Neuronal stem cell (in vitro differentiated cells): Measurements from ENCODE around the gene ZCCHC7.

ENCODE experiments used
- DNase-seq: peaks from one replicate; pipeline ENCODE4 v3.0.0-alpha.2; 2013; ENCODE audit warnings: low spot score
- H2AFZ ChIP-seq: one replicate; pipeline ENCODE4 v1.6.1; 2013; ENCODE audit warnings: mild to moderate bottlenecking, low read length, inconsistent platforms
- H2AK5ac ChIP-seq: 2 replicates; pipeline ENCODE4 v1.6.1; 2013; ENCODE audit warnings: low read depth, mild to moderate bottlenecking, inconsistent platforms, low read length, moderate library complexity, mixed read lengths
- H2BK120ac ChIP-seq: 2 replicates; pipeline ENCODE4 v1.6.1; 2013; ENCODE audit warnings: low read depth, mild to moderate bottlenecking, inconsistent platforms, low read length, moderate library complexity, mixed read lengths
- H2BK12ac ChIP-seq: one replicate; pipeline ENCODE4 v1.6.1; 2013; ENCODE audit warnings: low read length, inconsistent platforms
- H2BK15ac ChIP-seq: 2 replicates; pipeline ENCODE4 v1.6.1; 2013; ENCODE audit warnings: mild to moderate bottlenecking, low read length, inconsistent platforms, mixed read lengths
- H2BK5ac ChIP-seq: one replicate; pipeline ENCODE4 v1.6.1; 2013; ENCODE audit warnings: inconsistent platforms, mild to moderate bottlenecking, low read length, moderate library complexity
- H3K14ac ChIP-seq: one replicate; pipeline ENCODE4 v1.6.1; 2013; ENCODE audit warnings: low read length, inconsistent platforms
- H3K18ac ChIP-seq: 2 replicates; pipeline ENCODE4 v1.6.1; 2013; ENCODE audit warnings: low read length, inconsistent platforms
- H3K23ac ChIP-seq: 2 replicates; pipeline ENCODE4 v1.6.1; 2013; ENCODE audit warnings: low read depth, mild to moderate bottlenecking, mixed read lengths, low read length, inconsistent platforms; ENCODE audit not compliant: poor library complexity
- H3K27ac ChIP-seq: replicated peaks from 3 replicates; pipeline ENCODE4 v1.5.1; 2013; ENCODE audit warnings: low read length, inconsistent platforms
- H3K27me3 ChIP-seq, 3 experiments: 2 replicates each; pipeline ENCODE4 v1.6.1; 2013; ENCODE audit warnings: low read length in 3 of 3, mild to moderate bottlenecking in 2 of 3, inconsistent platforms in 1 of 3, low read depth in 1 of 3, mixed read lengths in 1 of 3, moderate library complexity in 1 of 3; ENCODE audit not compliant: control insufficient read depth in 3 of 3, insufficient read depth in 3 of 3
- H3K36me3 ChIP-seq, 2 donors: replicated peaks in 1 of 2; 2 replicates each; pipeline ENCODE4 v1.6.1; 2013; ENCODE audit warnings: low read length in 2 of 2; ENCODE audit not compliant: control insufficient read depth in 2 of 2, insufficient read depth in 2 of 2
- H3K4ac ChIP-seq: 2 replicates; pipeline ENCODE4 v1.6.1; 2013; ENCODE audit warnings: inconsistent platforms, mild to moderate bottlenecking, low read length, moderate library complexity
- H3K4me1 ChIP-seq, 2 donors: 1 replicate in 1 of 2; 2 replicates in 1 of 2; pipeline ENCODE4 v1.6.1; 2013; ENCODE audit warnings: low read length in 2 of 2, low read depth in 1 of 2; ENCODE audit not compliant: control insufficient read depth in 2 of 2, insufficient read depth in 1 of 2
- H3K4me2 ChIP-seq: one replicate; pipeline ENCODE4 v1.6.1; 2013; ENCODE audit warnings: mild to moderate bottlenecking, low read length, inconsistent platforms; ENCODE audit not compliant: insufficient read depth, poor library complexity, severe bottlenecking
- H3K4me3 ChIP-seq, 2 donors: 2 replicates each; pipeline ENCODE4 v1.5.1; 2013; ENCODE audit warnings: low read length in 2 of 2, mild to moderate bottlenecking in 2 of 2, inconsistent platforms in 1 of 2, moderate library complexity in 1 of 2
- H3K79me1 ChIP-seq: one replicate; pipeline ENCODE4 v1.6.1; 2013; ENCODE audit warnings: low read depth, mild to moderate bottlenecking, inconsistent platforms, low read length, moderate library complexity
- H3K9ac ChIP-seq: one replicate; pipeline ENCODE4 v1.6.1; 2013; ENCODE audit warnings: mild to moderate bottlenecking, low read depth, low read length, inconsistent platforms; ENCODE audit not compliant: poor library complexity
- H3K9me3 ChIP-seq, 2 donors: replicated peaks in 1 of 2; 2 replicates each; pipeline versions ENCODE3 to v1.6.1; 2013; ENCODE audit warnings: low read length in 2 of 2, mild to moderate bottlenecking in 2 of 2, inconsistent platforms in 1 of 2, low read depth in 1 of 2, mixed read lengths in 1 of 2, moderate library complexity in 1 of 2; ENCODE audit not compliant: control insufficient read depth in 2 of 2, insufficient read depth in 1 of 2
- H4K8ac ChIP-seq: one replicate; pipeline ENCODE4 v1.6.1; 2013; ENCODE audit warnings: low read depth, mild to moderate bottlenecking, inconsistent platforms, low read length, moderate library complexity
- H4K91ac ChIP-seq: one replicate; pipeline ENCODE4 v1.6.1; 2013; ENCODE audit warnings: low read length, low read depth, mild to moderate bottlenecking, inconsistent platforms; ENCODE audit not compliant: poor library complexity
- WGBS, 2 donors: extraction: QIAGEN DNeasy Blood & Tissue Kit; methylation state at CpG; one replicate each; pipeline ENCODE4 v1.1.7; 2013; ENCODE audit warnings: missing lambda C conversion rate in 2 of 2, mixed read lengths in 1 of 2; ENCODE audit not compliant: insufficient read length in 2 of 2, insufficient replicate concordance in 1 of 2; ENCODE audit errors: extremely low coverage in 2 of 2; 5-methylcytosine and 5-hydroxymethylcytosine counted together

The ZCCHC7 gene

GRCh38 chr9:37097294-37097693, 23.1 kb upstream of the ZCCHC7 start:
- H3K9ac ChIP-seq: no peak overlapping the region
- no CpG with 5 or more reads among the region's 1 CpG for WGBS, 2 donors
- no peak overlapping the region for H3K14ac ChIP-seq
- H3K79me1 ChIP-seq: no peaks in the 10 kb centered on the region
- no peaks in the 10 kb centered on the region for H3K36me3 ChIP-seq
- no peak overlapping the region for H3K4me3 ChIP-seq
- no peaks in the 10 kb centered on the region for H3K9me3 ChIP-seq
- H3K4ac ChIP-seq: no peak overlapping the region
- no peak overlapping the region for H2BK12ac ChIP-seq
- H3K27me3 ChIP-seq: no peaks in the 10 kb centered on the region
- no peak overlapping the region for H2BK120ac ChIP-seq
- no peak overlapping the region for H2BK5ac ChIP-seq
- DNase-seq: no peak
- H2AFZ ChIP-seq: no peak overlapping the region
- H3K18ac ChIP-seq: no peak overlapping the region
- H3K23ac ChIP-seq: no peak overlapping the region
- no peaks in the 10 kb centered on the region for H3K4me1 ChIP-seq
- H2AK5ac ChIP-seq: no peak overlapping the region
- no peak overlapping the region for H4K91ac ChIP-seq
- H3K27ac ChIP-seq: no peak overlapping the region
- no peak overlapping the region for H2BK15ac ChIP-seq
- H3K4me2 ChIP-seq: no peak overlapping the region
- no peak overlapping the region for H4K8ac ChIP-seq

GRCh38 chr9:37100327-37100726, 20.0 kb upstream of the ZCCHC7 start:
- Histone ChIP-seq H4K8ac (no peak overlapping the region), H2BK5ac (no peak overlapping the region), H2BK12ac (no peak overlapping the region), H3K36me3 (no peaks in the 10 kb centered on the region), H2AFZ (no peak overlapping the region), H3K9me3 (no peaks in the 10 kb centered on the region), H3K9ac (no peak overlapping the region), H3K4me2 (no peak overlapping the region), H4K91ac (no peak overlapping the region), H3K4me1 (no peaks in the 10 kb centered on the region), H2BK15ac (no peak overlapping the region), H3K23ac (no peak overlapping the region), H3K27ac (no peak overlapping the region), H2BK120ac (no peak overlapping the region), H3K4me3 (no peak overlapping the region), H2AK5ac (no peak overlapping the region), H3K14ac (no peak overlapping the region), H3K4ac (no peak overlapping the region), H3K79me1 (no peaks in the 10 kb centered on the region), H3K18ac (no peak overlapping the region), H3K27me3 (no peaks in the 10 kb centered on the region)
- no CpG with 5 or more reads among the region's 2 CpGs for WGBS, 2 donors
- no peak for DNase-seq

- Histone ChIP-seq H3K23ac (no peak overlapping the region), H3K4me3 (no peak overlapping the region), H2AFZ (no peak overlapping the region), H3K79me1 (no peaks in the 10 kb centered on the region), H3K4ac (no peak overlapping the region), H3K18ac (no peak overlapping the region), H3K27ac (no peak overlapping the region), H3K4me2 (no peak overlapping the region), H2BK12ac (no peak overlapping the region), H2BK5ac (no peak overlapping the region), H3K27me3 (no peaks in the 10 kb centered on the region), H2BK120ac (no peak overlapping the region), H4K91ac (no peak overlapping the region), H3K36me3 (no peaks in the 10 kb centered on the region), H3K9me3 (no peaks in the 10 kb centered on the region), H2AK5ac (no peak overlapping the region), H3K4me1 (no peaks in the 10 kb centered on the region), H3K9ac (no peak overlapping the region), H3K14ac (no peak overlapping the region), H2BK15ac (no peak overlapping the region), H4K8ac (no peak overlapping the region)
- no CpG with 5 or more reads among the region's 2 CpGs for WGBS, 2 donors
- DNase-seq: no peak
Measured at GRCh38 chr9:37100741-37101140, 19.6 kb upstream of the ZCCHC7 start.

GRCh38 chr9:37102486-37102885, 17.9 kb upstream of the ZCCHC7 start:
- Histone ChIP-seq H2BK12ac (no peak overlapping the region), H3K9me3 (no peaks in the 10 kb centered on the region), H4K91ac (no peak overlapping the region), H4K8ac (no peak overlapping the region), H3K4ac (no peak overlapping the region), H3K14ac (no peak overlapping the region), H3K79me1 (no peaks in the 10 kb centered on the region), H3K27me3 (no peaks in the 10 kb centered on the region), H2BK5ac (no peak overlapping the region), H3K4me2 (no peak overlapping the region), H3K4me3 (no peak overlapping the region), H3K36me3 (no peaks in the 10 kb centered on the region), H2BK15ac (no peak overlapping the region), H3K18ac (no peak overlapping the region), H3K4me1 (no peaks in the 10 kb centered on the region), H2AK5ac (no peak overlapping the region), H2AFZ (no peak overlapping the region), H2BK120ac (no peak overlapping the region), H3K23ac (no peak overlapping the region), H3K9ac (no peak overlapping the region), H3K27ac (no peak overlapping the region)
- no peak for DNase-seq
- WGBS, 2 donors: no CpG with 5 or more reads among the region's 3 CpGs
